Body of pancreas (tissue), 4 donors: ENCODE data around the gene PLEKHA7. TPM values are rescaled to one million over a fixed set of nuclear protein-coding genes. Genes with fewer than 3 reads are reported as not detected.

Experiments
- ATAC-seq: fragments of 150-250 bp; one replicate; pipeline ENCODE4 v1.9.1; 2016
- DNase-seq, 4 donors: peaks; one replicate each; pipeline ENCODE4 v3.0.0-alpha.2; 2019
- H3K27ac ChIP-seq, 4 donors: fragments of 200-600 bp; sonication (generic); 1 replicate in 3 of 4; 2 replicates in 1 of 4; pipeline versions ENCODE4 v1.5.1 to v1.6.1; 2016 to 2019; ENCODE audit warnings: mild to moderate bottlenecking in 1 of 4, mixed read lengths in 1 of 4, moderate library complexity in 1 of 4
- H3K27me3 ChIP-seq, 2 donors: fragments of 200-600 bp; sonication (generic); one replicate each; pipeline ENCODE4 v1.6.0; 2016; ENCODE audit warnings: mild to moderate bottlenecking in 1 of 2
- H3K36me3 ChIP-seq, 2 donors: fragments of 200-600 bp; sonication (generic); replicated peaks in 1 of 2; 2 replicates each; pipeline ENCODE4 v1.5.1; 2016; ENCODE audit warnings: low read depth in 2 of 2; ENCODE audit not compliant: insufficient read depth in 1 of 2
- H3K4me1 ChIP-seq: fragments of 200-600 bp; sonication (generic); one replicate; pipeline ENCODE4 v1.6.0; 2016
- H3K4me3 ChIP-seq, 2 donors: fragments of 200-600 bp; sonication (generic); 1 replicate in 1 of 2; 2 replicates in 1 of 2; pipeline ENCODE4 v1.5.1; 2016 to 2019
- H3K9me3 ChIP-seq, 3 donors: fragments of 200-600 bp; sonication (generic); 1 replicate in 2 of 3; 2 replicates in 1 of 3; pipeline ENCODE4 v1.5.1; 2016
- CTCF ChIP-seq, 7 experiments: fragments of 450-650 bp in 4 of 7; fragments of 200-600 bp in 3 of 7; sonication (generic) in 3 of 7; IDR thresholded peaks; one replicate each; pipeline ENCODE4 v1.5.1; 2016 to 2019; ENCODE audit warnings: antibody characterized with exemption in 7 of 7
- POLR2A ChIP-seq, 3 donors: fragments of 450-650 bp; IDR thresholded peaks; one replicate each; pipeline ENCODE4 v1.6.1; 2016; ENCODE audit warnings: antibody characterized with exemption in 3 of 3, mild to moderate bottlenecking in 2 of 3
- WGBS, 2 donors: methylation state at CpG; one replicate each; pipeline ENCODE4 v1.1.5; 2017; 5-methylcytosine and 5-hydroxymethylcytosine counted together
- intact Hi-C: fragments of 100-400 bp; cut with DNase I; formaldehyde crosslinking; loops from one replicate; pipeline ENCODE4 v1.15.1; 2023
- total RNA-seq, 2 donors: library from RNA; depleted of rRNA; stranded (reverse); fragments of >200 nt; gene quantifications; one replicate each; pipeline ENCODE4 v1.1.0, GENCODE V29; 2016

The PLEKHA7 gene
- total RNA-seq, 2 donors from 2014 or later: 30.4 to 34.6 TPM

GRCh38 chr11:16789063-16789420 lies 225.2 kb downstream of the PLEKHA7 start:
- no peak for ATAC-seq
- Histone ChIP-seq H3K4me3 (no peak overlapping the region), H3K27ac (no peak overlapping the region), H3K4me1 (peaks cover 9% of the 10 kb centered on the region), H3K36me3 (peaks cover 0 to 3% of the 10 kb centered on the region in 2 donors), H3K27me3 (no peaks in the 10 kb centered on the region), H3K9me3 (no peaks in the 10 kb centered on the region)
- no peak for TF ChIP-seq POLR2A (IDR thresholded peaks at IDR 0.05)
- no peak for TF ChIP-seq CTCF (IDR thresholded peaks at IDR 0.05)
- intact Hi-C loops: no loop called here
- WGBS, 2 donors: 89 to 90% methylated on average over 10 to 13 of the region's 13 CpGs
- DNase-seq: no peak

GRCh38 chr11:16788141-16789062 lies 225.8 kb downstream of the PLEKHA7 start:
- intact Hi-C loops: no loop called here
- Histone ChIP-seq H3K4me3 (no peak overlapping the region), H3K4me1 (peaks cover 9% of the 10 kb centered on the region), H3K36me3 (peaks cover 0 to 1% of the 10 kb centered on the region in 2 donors), H3K27me3 (no peaks in the 10 kb centered on the region), H3K9me3 (no peaks in the 10 kb centered on the region), H3K27ac (no peak overlapping the region)
- WGBS, 2 donors: 62 to 63% methylated on average over 17 of the region's 17 CpGs
- TF ChIP-seq CTCF (IDR thresholded peaks at IDR 0.05) (peak; percentile 77 to 95 (median 86)), POLR2A (IDR thresholded peaks at IDR 0.05) (no peak)
- ATAC-seq (peak; percentile 64), DNase-seq (peak; percentile 68 to 81 (median 72))

GRCh38 chr11:16787035-16787742 lies 227.0 kb downstream of the PLEKHA7 start:
- Histone ChIP-seq H3K27me3 (no peaks in the 10 kb centered on the region), H3K36me3 (peaks cover 0 to 1% of the 10 kb centered on the region in 2 donors), H3K27ac (no peak overlapping the region), H3K9me3 (no peaks in the 10 kb centered on the region), H3K4me1 (peaks cover 9% of the 10 kb centered on the region), H3K4me3 (no peak overlapping the region)
- TF ChIP-seq POLR2A (IDR thresholded peaks at IDR 0.05) (no peak), CTCF (IDR thresholded peaks at IDR 0.05) (no peak)
- 75 to 82% methylated on average over 7 of the region's 7 CpGs for WGBS, 2 donors
- no peak for ATAC-seq
- intact Hi-C loops: no loop called here
- no peak for DNase-seq

- Histone ChIP-seq H3K27ac (no peak overlapping the region), H3K36me3 (no peaks in the 10 kb centered on the region), H3K9me3 (no peaks in the 10 kb centered on the region), H3K4me3 (no peak overlapping the region), H3K4me1 (peaks cover 9% of the 10 kb centered on the region), H3K27me3 (no peaks in the 10 kb centered on the region)
- DNase-seq: no peak
- intact Hi-C loops: no loop called here
- ATAC-seq: no peak
- TF ChIP-seq CTCF (IDR thresholded peaks at IDR 0.05): no peak
- no peak for TF ChIP-seq POLR2A (IDR thresholded peaks at IDR 0.05)
- 48 to 64% methylated on average over 6 of the region's 6 CpGs for WGBS, 2 donors
Observed at GRCh38 chr11:16786131-16786530, 228.1 kb downstream of the PLEKHA7 start.
